ENCODE data around the gene GPATCH8. TPM values are rescaled to one million over a fixed set of nuclear protein-coding genes. Genes with fewer than 3 reads are reported as not detected.

The GPATCH8 gene
- total and polyA plus RNA-seq, 10 of the 15 experiments (the other 5 are each of a cell fraction or from before 2014, with no cell fraction given): 11.7 to 45.1 (median 21.3) TPM

DNA sequence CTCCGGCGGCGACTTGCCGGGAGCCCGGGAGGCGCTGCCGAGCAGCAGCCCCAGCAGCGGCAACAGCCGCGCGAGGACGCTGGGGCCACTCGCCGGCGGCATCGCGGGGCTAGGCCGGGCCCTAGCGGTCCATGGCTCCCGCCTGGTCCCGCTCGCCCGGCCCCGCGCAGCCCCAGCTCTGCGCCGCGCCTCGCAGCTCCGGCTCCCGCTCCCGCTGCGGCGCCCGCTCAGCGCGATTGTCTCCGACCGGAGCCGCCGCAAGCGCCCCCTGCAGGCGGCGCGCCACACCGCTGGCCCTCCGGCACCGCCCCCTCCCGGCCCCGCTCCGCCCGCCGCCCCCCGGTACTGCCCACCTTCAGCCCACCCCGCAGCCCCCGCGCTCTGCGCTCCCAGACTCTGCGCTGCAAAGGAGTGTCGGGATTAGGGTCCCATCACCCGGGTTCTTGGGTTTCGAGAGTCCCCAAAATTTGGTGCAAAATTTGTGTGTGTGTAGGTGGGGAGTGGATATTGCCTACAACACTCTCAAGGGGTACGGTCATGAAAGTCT lies 139.5 kb downstream of the GPATCH8 start, which contains the start of gene FAM171A2 (continued):
- TF ChIP-seq BMI1 (IDR thresholded peaks at IDR 0.05; ENCODE audit: borderline replicate concordance) (no peak), MEF2B (IDR thresholded peaks at IDR 0.05; ENCODE audit: partially characterized antibody, poor library complexity, severe bottlenecking) (no peak), DPF2 (IDR thresholded peaks at IDR 0.05) (peak; percentile 82), BRCA1 (IDR thresholded peaks at IDR 0.05; ENCODE audit: low read depth, low read length) (no peak), EZH2 (IDR thresholded peaks at IDR 0.05; ENCODE audit: borderline replicate concordance, control insufficient read depth, low read depth, low read length) (no peak), WRNIP1 (IDR thresholded peaks at IDR 0.05; ENCODE audit: borderline replicate concordance, low read depth, low read length) (no peak), PAX8 (IDR thresholded peaks at IDR 0.05) (no peak), RB1 (IDR thresholded peaks at IDR 0.05; ENCODE audit: borderline replicate concordance) (peak; percentile 78; the same call in 1 of the 2 replicates), ZNF217 (IDR thresholded peaks at IDR 0.05) (0 out of 2 replicates have a peak, but pooled peaks have one; percentile 49), GABPA (IDR thresholded peaks at IDR 0.05; ENCODE audit: low read depth) (no peak), BHLHE40 (IDR thresholded peaks at IDR 0.05; ENCODE audit: borderline replicate concordance in 1 of 2, low read depth in 2 of 2, low read length in 1 of 2) (peak in 1 of 2 experiments; percentile 45; a peak in 1 of 4 replicates), STAT1 (conservative IDR thresholded peaks at IDR 0.05) (no peak), CHD4 (IDR thresholded peaks at IDR 0.05) (no peak), FOXK2 (IDR thresholded peaks at IDR 0.05) (no peak), BACH1 (IDR thresholded peaks at IDR 0.05; ENCODE audit: borderline replicate concordance) (peak; percentile 55), YBX1 (IDR thresholded peaks at IDR 0.05) (no peak)
- TF ChIP-seq, protein P1, sequence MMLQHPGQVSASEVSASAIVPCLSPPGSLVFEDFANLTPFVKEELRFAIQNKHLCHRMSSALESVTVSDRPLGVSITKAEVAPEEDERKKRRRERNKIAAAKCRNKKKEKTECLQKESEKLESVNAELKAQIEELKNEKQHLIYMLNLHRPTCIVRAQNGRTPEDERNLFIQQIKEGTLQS (IDR thresholded peaks at IDR 0.05; ENCODE audit: borderline replicate concordance, extremely low read depth, low read depth, low read length): no peak
- TF ChIP-seq, protein P2, sequence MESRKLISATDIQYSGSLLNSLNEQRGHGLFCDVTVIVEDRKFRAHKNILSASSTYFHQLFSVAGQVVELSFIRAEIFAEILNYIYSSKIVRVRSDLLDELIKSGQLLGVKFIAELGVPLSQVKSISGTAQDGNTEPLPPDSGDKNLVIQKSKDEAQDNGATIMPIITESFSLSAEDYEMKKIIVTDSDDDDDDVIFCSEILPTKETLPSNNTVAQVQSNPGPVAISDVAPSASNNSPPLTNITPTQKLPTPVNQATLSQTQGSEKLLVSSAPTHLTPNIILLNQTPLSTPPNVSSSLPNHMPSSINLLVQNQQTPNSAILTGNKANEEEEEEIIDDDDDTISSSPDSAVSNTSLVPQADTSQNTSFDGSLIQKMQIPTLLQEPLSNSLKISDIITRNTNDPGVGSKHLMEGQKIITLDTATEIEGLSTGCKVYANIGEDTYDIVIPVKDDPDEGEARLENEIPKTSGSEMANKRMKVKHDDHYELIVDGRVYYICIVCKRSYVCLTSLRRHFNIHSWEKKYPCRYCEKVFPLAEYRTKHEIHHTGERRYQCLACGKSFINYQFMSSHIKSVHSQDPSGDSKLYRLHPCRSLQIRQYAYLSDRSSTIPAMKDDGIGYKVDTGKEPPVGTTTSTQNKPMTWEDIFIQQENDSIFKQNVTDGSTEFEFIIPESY (IDR thresholded peaks at IDR 0.05): no peak
- TF ChIP-seq, protein P3, sequence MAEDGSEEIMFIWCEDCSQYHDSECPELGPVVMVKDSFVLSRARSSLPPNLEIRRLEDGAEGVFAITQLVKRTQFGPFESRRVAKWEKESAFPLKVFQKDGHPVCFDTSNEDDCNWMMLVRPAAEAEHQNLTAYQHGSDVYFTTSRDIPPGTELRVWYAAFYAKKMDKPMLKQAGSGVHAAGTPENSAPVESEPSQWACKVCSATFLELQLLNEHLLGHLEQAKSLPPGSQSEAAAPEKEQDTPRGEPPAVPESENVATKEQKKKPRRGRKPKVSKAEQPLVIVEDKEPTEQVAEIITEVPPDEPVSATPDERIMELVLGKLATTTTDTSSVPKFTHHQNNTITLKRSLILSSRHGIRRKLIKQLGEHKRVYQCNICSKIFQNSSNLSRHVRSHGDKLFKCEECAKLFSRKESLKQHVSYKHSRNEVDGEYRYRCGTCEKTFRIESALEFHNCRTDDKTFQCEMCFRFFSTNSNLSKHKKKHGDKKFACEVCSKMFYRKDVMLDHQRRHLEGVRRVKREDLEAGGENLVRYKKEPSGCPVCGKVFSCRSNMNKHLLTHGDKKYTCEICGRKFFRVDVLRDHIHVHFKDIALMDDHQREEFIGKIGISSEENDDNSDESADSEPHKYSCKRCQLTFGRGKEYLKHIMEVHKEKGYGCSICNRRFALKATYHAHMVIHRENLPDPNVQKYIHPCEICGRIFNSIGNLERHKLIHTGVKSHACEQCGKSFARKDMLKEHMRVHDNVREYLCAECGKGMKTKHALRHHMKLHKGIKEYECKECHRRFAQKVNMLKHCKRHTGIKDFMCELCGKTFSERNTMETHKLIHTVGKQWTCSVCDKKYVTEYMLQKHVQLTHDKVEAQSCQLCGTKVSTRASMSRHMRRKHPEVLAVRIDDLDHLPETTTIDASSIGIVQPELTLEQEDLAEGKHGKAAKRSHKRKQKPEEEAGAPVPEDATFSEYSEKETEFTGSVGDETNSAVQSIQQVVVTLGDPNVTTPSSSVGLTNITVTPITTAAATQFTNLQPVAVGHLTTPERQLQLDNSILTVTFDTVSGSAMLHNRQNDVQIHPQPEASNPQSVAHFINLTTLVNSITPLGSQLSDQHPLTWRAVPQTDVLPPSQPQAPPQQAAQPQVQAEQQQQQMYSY (CRISPR knock-in tag; IDR thresholded peaks at IDR 0.05): no peak
- TF ChIP-seq, protein P4, sequence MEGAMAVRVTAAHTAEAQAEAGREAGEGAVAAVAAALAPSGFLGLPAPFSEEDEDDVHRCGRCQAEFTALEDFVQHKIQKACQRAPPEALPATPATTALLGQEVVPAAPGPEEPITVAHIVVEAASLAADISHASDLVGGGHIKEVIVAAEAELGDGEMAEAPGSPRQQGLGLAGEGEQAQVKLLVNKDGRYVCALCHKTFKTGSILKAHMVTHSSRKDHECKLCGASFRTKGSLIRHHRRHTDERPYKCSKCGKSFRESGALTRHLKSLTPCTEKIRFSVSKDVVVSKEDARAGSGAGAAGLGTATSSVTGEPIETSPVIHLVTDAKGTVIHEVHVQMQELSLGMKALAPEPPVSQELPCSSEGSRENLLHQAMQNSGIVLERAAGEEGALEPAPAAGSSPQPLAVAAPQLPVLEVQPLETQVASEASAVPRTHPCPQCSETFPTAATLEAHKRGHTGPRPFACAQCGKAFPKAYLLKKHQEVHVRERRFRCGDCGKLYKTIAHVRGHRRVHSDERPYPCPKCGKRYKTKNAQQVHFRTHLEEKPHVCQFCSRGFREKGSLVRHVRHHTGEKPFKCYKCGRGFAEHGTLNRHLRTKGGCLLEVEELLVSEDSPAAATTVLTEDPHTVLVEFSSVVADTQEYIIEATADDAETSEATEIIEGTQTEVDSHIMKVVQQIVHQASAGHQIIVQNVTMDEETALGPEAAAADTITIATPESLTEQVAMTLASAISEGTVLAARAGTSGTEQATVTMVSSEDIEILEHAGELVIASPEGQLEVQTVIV (IDR thresholded peaks at IDR 0.05; ENCODE audit: borderline replicate concordance, partially characterized antibody): no peak
- TF ChIP-seq, protein P5, sequence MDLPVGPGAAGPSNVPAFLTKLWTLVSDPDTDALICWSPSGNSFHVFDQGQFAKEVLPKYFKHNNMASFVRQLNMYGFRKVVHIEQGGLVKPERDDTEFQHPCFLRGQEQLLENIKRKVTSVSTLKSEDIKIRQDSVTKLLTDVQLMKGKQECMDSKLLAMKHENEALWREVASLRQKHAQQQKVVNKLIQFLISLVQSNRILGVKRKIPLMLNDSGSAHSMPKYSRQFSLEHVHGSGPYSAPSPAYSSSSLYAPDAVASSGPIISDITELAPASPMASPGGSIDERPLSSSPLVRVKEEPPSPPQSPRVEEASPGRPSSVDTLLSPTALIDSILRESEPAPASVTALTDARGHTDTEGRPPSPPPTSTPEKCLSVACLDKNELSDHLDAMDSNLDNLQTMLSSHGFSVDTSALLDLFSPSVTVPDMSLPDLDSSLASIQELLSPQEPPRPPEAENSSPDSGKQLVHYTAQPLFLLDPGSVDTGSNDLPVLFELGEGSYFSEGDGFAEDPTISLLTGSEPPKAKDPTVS (IDR thresholded peaks at IDR 0.05; ENCODE audit: low read depth, low read length): no peak

Measured in GM12878 (cell line).